Ishikawa (cell line): ENCODE data around the gene KCNA10.

Experiments used
- CEBPB ChIP-seq: IDR thresholded peaks from 2 replicates; pipeline ENCODE4 v1.6.1; 2012
- CREB1 ChIP-seq: IDR thresholded peaks from 2 replicates; pipeline ENCODE4 v1.6.1; 2012; ENCODE audit warnings: low read depth
- EGR1 ChIP-seq: IDR thresholded peaks from 2 replicates; pipeline ENCODE4 v1.6.1; 2012
- EP300 ChIP-seq: IDR thresholded peaks from 2 replicates; pipeline ENCODE4 v1.6.1; 2012; ENCODE audit warnings: borderline replicate concordance
- NFIC ChIP-seq: IDR thresholded peaks from 2 replicates; pipeline ENCODE4 v1.6.1; 2012
- RAD21 ChIP-seq: IDR thresholded peaks from 2 replicates; pipeline ENCODE4 v1.6.1; 2012; ENCODE audit warnings: low read depth
- REST ChIP-seq: IDR thresholded peaks from 2 replicates; pipeline ENCODE4 v1.6.1; 2012; ENCODE audit warnings: low read depth, mild to moderate bottlenecking
- YY1 ChIP-seq: IDR thresholded peaks from 2 replicates; pipeline ENCODE4 v1.6.1; 2012; ENCODE audit warnings: low read depth

- TF ChIP-seq REST (no peak), RAD21 (no peak), EP300 (no peak), EGR1 (no peak), CREB1 (no peak), NFIC (no peak), CEBPB (no peak), YY1 (no peak)
These were observed 38.5 kb upstream of the KCNA10 start for GRCh38 chr1:110557481-110557880.
